Measurements from ENCODE around the gene ST8SIA5.

- TF ChIP-seq RFX5 (IDR thresholded peaks at IDR 0.05; ENCODE audit: low read depth, low read length) (no peak), CBX5 (IDR thresholded peaks at IDR 0.05; ENCODE audit: low read depth) (no peak)
- TF ChIP-seq, protein P1, sequence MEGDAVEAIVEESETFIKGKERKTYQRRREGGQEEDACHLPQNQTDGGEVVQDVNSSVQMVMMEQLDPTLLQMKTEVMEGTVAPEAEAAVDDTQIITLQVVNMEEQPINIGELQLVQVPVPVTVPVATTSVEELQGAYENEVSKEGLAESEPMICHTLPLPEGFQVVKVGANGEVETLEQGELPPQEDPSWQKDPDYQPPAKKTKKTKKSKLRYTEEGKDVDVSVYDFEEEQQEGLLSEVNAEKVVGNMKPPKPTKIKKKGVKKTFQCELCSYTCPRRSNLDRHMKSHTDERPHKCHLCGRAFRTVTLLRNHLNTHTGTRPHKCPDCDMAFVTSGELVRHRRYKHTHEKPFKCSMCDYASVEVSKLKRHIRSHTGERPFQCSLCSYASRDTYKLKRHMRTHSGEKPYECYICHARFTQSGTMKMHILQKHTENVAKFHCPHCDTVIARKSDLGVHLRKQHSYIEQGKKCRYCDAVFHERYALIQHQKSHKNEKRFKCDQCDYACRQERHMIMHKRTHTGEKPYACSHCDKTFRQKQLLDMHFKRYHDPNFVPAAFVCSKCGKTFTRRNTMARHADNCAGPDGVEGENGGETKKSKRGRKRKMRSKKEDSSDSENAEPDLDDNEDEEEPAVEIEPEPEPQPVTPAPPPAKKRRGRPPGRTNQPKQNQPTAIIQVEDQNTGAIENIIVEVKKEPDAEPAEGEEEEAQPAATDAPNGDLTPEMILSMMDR (IDR thresholded peaks at IDR 0.05 in 2 of 3, conservative IDR thresholded peaks at IDR 0.05 in 1 of 3; ENCODE audit: control insufficient read depth in 2 of 3, extremely low read depth in 1 of 3, insufficient read depth in 1 of 3, low read depth in 3 of 3, low read length in 3 of 3) = no peak
Measured at GRCh38 chr18:46678041-46678440, 78.8 kb downstream of the ST8SIA5 start.
